Endothelial cell of umbilical vein (primary cell): ENCODE measurements around the gene ERCC1. TPM values are rescaled to one million over a fixed set of nuclear protein-coding genes. Genes with fewer than 3 reads are reported as not detected.

Source experiments
- BruUV-seq: library from RNA; stranded (reverse); fragments of 400-500 nt; replicated peaks from 2 replicates; lab custom pipeline; 2021; lab: Mats Ljungman, UMichigan
- CTCF ChIA-PET: fragments of 300-600, 350-600 bp; sonication (Branson Sonifier 250); formaldehyde crosslinking; loops from one replicate; lab custom pipeline; 2021; ENCODE audit warnings: antibody characterized with exemption, inconsistent platforms; lab: Charles Lee
- POLR2A ChIA-PET: fragments of 300-600, 350-600 bp; sonication (Branson Sonifier 250); formaldehyde crosslinking; loops from one replicate; lab custom pipeline; 2021; ENCODE audit warnings: antibody characterized with exemption, inconsistent platforms; lab: Charles Lee
- DNase-seq: peaks from one replicate; pipeline ENCODE4 v3.0.0-alpha.2; 2011; ENCODE audit warnings: low read depth, low spot score
- FAIRE-seq: peaks from 2 replicates; lab custom pipeline; 2011; peaks lifted over from hg19 to GRCh38; lab: Jason Lieb, UNC
- H2AFZ ChIP-seq: 2 replicates; pipeline ENCODE4 v1.6.0; 2012; ENCODE audit warnings: low read depth, low read length, control low read depth, inconsistent platforms
- H3K27ac ChIP-seq: 2 replicates; pipeline ENCODE4 v1.5.1; 2011; ENCODE audit warnings: low read depth, mild to moderate bottlenecking, control low read depth, low read length, moderate library complexity; ENCODE audit not compliant: insufficient read depth
- H3K27me3 ChIP-seq, 2 experiments: 2 replicates each; pipeline versions ENCODE4 v1.6.0 to v1.6.1; 2011; ENCODE audit warnings: low read length in 2 of 2, mixed read lengths in 1 of 2; ENCODE audit not compliant: control insufficient read depth in 2 of 2, insufficient read depth in 2 of 2
- H3K36me3 ChIP-seq, 2 experiments: 2 replicates in 1 of 2; 3 replicates in 1 of 2; pipeline ENCODE4 v1.5.1; 2011; ENCODE audit warnings: low read length in 2 of 2, mild to moderate bottlenecking in 1 of 2, moderate library complexity in 1 of 2; ENCODE audit not compliant: control insufficient read depth in 2 of 2, insufficient read depth in 2 of 2; ENCODE audit errors: extremely low read depth in 1 of 2
- H3K4me1 ChIP-seq: 3 replicates; pipeline ENCODE4 v1.5.1; 2011; ENCODE audit warnings: mild to moderate bottlenecking, low read length; ENCODE audit not compliant: control insufficient read depth, insufficient read depth; ENCODE audit errors: extremely low read depth
- H3K4me2 ChIP-seq: 2 replicates; pipeline ENCODE4 v1.6.1; 2011; ENCODE audit warnings: low read length, control low read depth, mixed read lengths; ENCODE audit not compliant: insufficient read depth
- H3K4me3 ChIP-seq, 3 experiments: fragments of 200-600 bp in 1 of 3; sonication (generic), shearing (Covaris generic) in 1 of 3; replicated peaks in 1 of 3; 2 replicates each; pipeline ENCODE4 v1.5.1; 2011 to 2016; ENCODE audit warnings: control low read depth in 3 of 3, low read length in 3 of 3, mild to moderate bottlenecking in 2 of 3, inconsistent platforms in 1 of 3, low read depth in 1 of 3, moderate library complexity in 1 of 3; ENCODE audit not compliant: insufficient read depth in 1 of 3
- H3K79me2 ChIP-seq: 2 replicates; pipeline ENCODE4 v1.6.0; 2012; ENCODE audit warnings: low read length, inconsistent platforms; ENCODE audit not compliant: control insufficient read depth, insufficient read depth
- H3K9ac ChIP-seq: replicated peaks from 2 replicates; pipeline ENCODE3; 2011; ENCODE audit warnings: low read length, control low read depth; ENCODE audit not compliant: insufficient read depth; ENCODE audit errors: extremely low read depth
- H3K9me1 ChIP-seq: replicated peaks from 3 replicates; pipeline ENCODE4 v1.6.0; 2011; ENCODE audit warnings: mild to moderate bottlenecking, low read length; ENCODE audit not compliant: control insufficient read depth, insufficient read depth; ENCODE audit errors: extremely low read depth
- H3K9me3 ChIP-seq: replicated peaks from 2 replicates; pipeline ENCODE4 v1.5.1; 2012; ENCODE audit warnings: low read length, inconsistent platforms; ENCODE audit not compliant: control insufficient read depth, insufficient read depth
- H4K20me1 ChIP-seq: replicated peaks from 2 replicates; pipeline ENCODE3; 2011; ENCODE audit warnings: mild to moderate bottlenecking, low read length; ENCODE audit not compliant: control insufficient read depth, insufficient read depth; ENCODE audit errors: extremely low read depth
- EZH2 ChIP-seq: IDR thresholded peaks from 2 replicates; pipeline ENCODE4 v1.6.1; 2012; ENCODE audit warnings: borderline replicate concordance, low read depth, mild to moderate bottlenecking, moderate library complexity, low read length, inconsistent platforms; ENCODE audit not compliant: severe bottlenecking
- FOS ChIP-seq: IDR thresholded peaks from 2 replicates; pipeline ENCODE4 v1.6.1; 2011; ENCODE audit warnings: mild to moderate bottlenecking, low read length, moderate library complexity, borderline replicate concordance; ENCODE audit not compliant: insufficient read depth
- GATA2 ChIP-seq: IDR thresholded peaks from 2 replicates; pipeline ENCODE4 v1.7.0; 2011; ENCODE audit warnings: low read depth, mild to moderate bottlenecking, moderate library complexity, mixed read lengths, low read length; ENCODE audit not compliant: insufficient read length, insufficient read depth
- JUN ChIP-seq: IDR thresholded peaks from 2 replicates; pipeline ENCODE4 v1.6.1; 2011; ENCODE audit warnings: borderline replicate concordance, low read depth; ENCODE audit not compliant: insufficient read length, insufficient read depth
- MAX ChIP-seq: IDR thresholded peaks from 2 replicates; pipeline ENCODE4 v1.6.1; 2011; ENCODE audit not compliant: insufficient read depth, insufficient read length
- MYC ChIP-seq: IDR thresholded peaks from one replicate; pipeline ENCODE4 v1.6.1; 2011; ENCODE audit warnings: mild to moderate bottlenecking, low read depth, low read length
- POLR2A ChIP-seq: IDR thresholded peaks from 2 replicates; pipeline ENCODE4 v1.6.1; 2012; ENCODE audit warnings: low read depth, mild to moderate bottlenecking, control low read depth, low read length
- POLR2AphosphoS5 ChIP-seq: IDR thresholded peaks from 2 replicates; pipeline ENCODE4 v1.6.1; 2012; ENCODE audit warnings: low read depth, mild to moderate bottlenecking, control low read depth, low read length, moderate library complexity; ENCODE audit not compliant: insufficient read depth
- dilution Hi-C: fragments of 300-500 bp; cut with MboI; formaldehyde crosslinking; loops from one replicate; pipeline ENCODE4 v1.15.0; 2019; ENCODE audit warnings: low sequenced_read_pairs; ENCODE audit not compliant: extremely low pct_ligation_motif_present
- intact Hi-C: fragments of 100-400 bp; cut with micrococcal nuclease; formaldehyde crosslinking; loops from one replicate; pipeline ENCODE4 v1.10.0; 2022
- polyA plus RNA-seq, 4 experiments: library from polyadenylated mRNA; depleted of rRNA in 3 of 4; stranded (reverse) in 3 of 4; unstranded in 1 of 4; fragments of >200 nt; gene quantifications; 2 replicates each; pipeline versions ENCODE4 v1.2.1 to v1.2.3, GENCODE V29; 2011 to 2012; ENCODE audit warnings: missing spikeins in 1 of 4
- total RNA-seq: library from RNA; stranded (reverse); gene quantifications from 2 replicates; pipeline ENCODE4 v1.2.3, GENCODE V29; 2021
- TF ChIP-seq, protein P1 (sequence below), 2 donors: IDR thresholded peaks; 1 replicate in 1 of 2; 2 replicates in 1 of 2; pipeline ENCODE4 v1.5.1; 2011; ENCODE audit warnings: low read length in 2 of 2, mild to moderate bottlenecking in 2 of 2, moderate library complexity in 2 of 2, control low read depth in 1 of 2, inconsistent platforms in 1 of 2, low read depth in 1 of 2; ENCODE audit not compliant: insufficient read depth in 1 of 2; ENCODE audit errors: extremely low read depth in 1 of 2

ERCC1 gene
- total and polyA plus RNA-seq, 2 donors (not counting 3 experiments of a cell fraction or from before 2014, with no cell fraction given): 81.8 to 126 TPM

- H3K27ac ChIP-seq: no peak overlapping the region
- H3K79me2 ChIP-seq: no peaks in the 10 kb centered on the region
- DNase-seq (no peak), FAIRE-seq (no peak)
- intact Hi-C loops (no loop called here), dilution Hi-C loops (no loop called here)
- no peaks in the 10 kb centered on the region for H3K9me3 ChIP-seq
- H3K4me3 ChIP-seq: no peak overlapping the region
- CTCF ChIA-PET: interaction anchor here (1.8 to 9.5 kb wide), 3 partner anchors 15 to 21 kb away, joined by 3 to 174 read pairs (median 9); no protein-coding TSS in a partner anchor
- H4K20me1 ChIP-seq: no peaks in the 10 kb centered on the region
- no peaks in the 10 kb centered on the region for H3K9me1 ChIP-seq
- no peak overlapping the region for H3K4me2 ChIP-seq
- no peak for TF ChIP-seq FOS
- TF ChIP-seq JUN: no peak
- no peak for TF ChIP-seq POLR2A
- no peak for TF ChIP-seq POLR2AphosphoS5
- TF ChIP-seq, protein P1, sequence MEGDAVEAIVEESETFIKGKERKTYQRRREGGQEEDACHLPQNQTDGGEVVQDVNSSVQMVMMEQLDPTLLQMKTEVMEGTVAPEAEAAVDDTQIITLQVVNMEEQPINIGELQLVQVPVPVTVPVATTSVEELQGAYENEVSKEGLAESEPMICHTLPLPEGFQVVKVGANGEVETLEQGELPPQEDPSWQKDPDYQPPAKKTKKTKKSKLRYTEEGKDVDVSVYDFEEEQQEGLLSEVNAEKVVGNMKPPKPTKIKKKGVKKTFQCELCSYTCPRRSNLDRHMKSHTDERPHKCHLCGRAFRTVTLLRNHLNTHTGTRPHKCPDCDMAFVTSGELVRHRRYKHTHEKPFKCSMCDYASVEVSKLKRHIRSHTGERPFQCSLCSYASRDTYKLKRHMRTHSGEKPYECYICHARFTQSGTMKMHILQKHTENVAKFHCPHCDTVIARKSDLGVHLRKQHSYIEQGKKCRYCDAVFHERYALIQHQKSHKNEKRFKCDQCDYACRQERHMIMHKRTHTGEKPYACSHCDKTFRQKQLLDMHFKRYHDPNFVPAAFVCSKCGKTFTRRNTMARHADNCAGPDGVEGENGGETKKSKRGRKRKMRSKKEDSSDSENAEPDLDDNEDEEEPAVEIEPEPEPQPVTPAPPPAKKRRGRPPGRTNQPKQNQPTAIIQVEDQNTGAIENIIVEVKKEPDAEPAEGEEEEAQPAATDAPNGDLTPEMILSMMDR (IDR thresholded peaks at IDR 0.05; ENCODE audit: extremely low read depth in 1 of 2, insufficient read depth in 1 of 2, low read depth in 1 of 2, low read length in 2 of 2): no peak
- TF ChIP-seq MAX: no peak
- no peak for TF ChIP-seq GATA2
- TF ChIP-seq MYC: no peak
- no peak for TF ChIP-seq EZH2
- no peaks in the 10 kb centered on the region for H3K27me3 ChIP-seq
- H3K4me1 ChIP-seq: peaks cover 7% of the 10 kb centered on the region
- no peak overlapping the region for H2AFZ ChIP-seq
- POLR2A ChIA-PET: no interaction called here
- no TSS peak for BruUV-seq
- no peaks in the 10 kb centered on the region for H3K36me3 ChIP-seq
- no peak overlapping the region for H3K9ac ChIP-seq
These were observed 37.2 kb upstream of the ERCC1 start for GRCh38 chr19:45460807-45461347.
